HCT116 (cell line): ENCODE measurements around the gene AGPAT2. TPM values are rescaled to one million over a fixed set of nuclear protein-coding genes. Genes with fewer than 3 reads are reported as not detected.
"Not testable (repeated sequence)": the region's sequence is repeated elsewhere in the genome, so short reads cannot be mapped to it uniquely, and the experiment has no call there.

Experiments
- ATAC-seq: fragments of 200-7000 bp; cut with Tn5 transposase; 2 replicates; pipeline ENCODE4 v1.9.1; 2020; ENCODE audit warnings: mild to moderate bottlenecking, moderate library complexity
- BruUV-seq: library from RNA; stranded (reverse); fragments of 400-500 nt; replicated peaks from 2 replicates; lab custom pipeline; 2021; lab: Mats Ljungman, UMichigan
- CTCF ChIA-PET: fragments of 300-600 bp; sonication (Branson Sonifier 250); formaldehyde crosslinking; loops from one replicate; lab custom pipeline; 2021; ENCODE audit warnings: antibody characterized with exemption; lab: Charles Lee
- POLR2A ChIA-PET: fragments of 300-600, 350-600 bp; sonication (Branson Sonifier 250); formaldehyde crosslinking; loops from one replicate; lab custom pipeline; 2021; ENCODE audit warnings: antibody characterized with exemption; lab: Charles Lee
- RAD21 ChIA-PET, 2 experiments: fragments of 300-600 bp; sonication (Branson Sonifier 250); formaldehyde crosslinking; loops; one replicate each; lab custom pipeline; 2023; ENCODE audit warnings: low total read pairs in 2 of 2; ENCODE audit not compliant: uncharacterized antibody in 2 of 2, unreplicated experiment in 2 of 2, low non-redundant PET in 1 of 2; lab: Charles Lee
- DNase-seq: peaks from one replicate; pipeline ENCODE4 v3.0.0-alpha.2; 2010; ENCODE audit warnings: low read depth, low spot score
- H2AFZ ChIP-seq: fragments of 200-600 bp; shearing (Covaris generic), sonication (generic); 2 replicates; pipeline ENCODE4 v1.6.1; 2017; ENCODE audit warnings: low read depth, mixed run types, mixed read lengths, antibody characterized with exemption, low read length; ENCODE audit not compliant: poor library complexity, severe bottlenecking
- H3K27ac ChIP-seq: 2 replicates; pipeline ENCODE4 v1.5.1; 2012; ENCODE audit warnings: low read depth, low read length
- H3K27me3 ChIP-seq: fragments of 200-600 bp; sonication (generic); 2 replicates; pipeline ENCODE4 v1.6.1; 2016; ENCODE audit warnings: mixed run types, low read length, mixed read lengths; ENCODE audit not compliant: insufficient read depth
- H3K36me3 ChIP-seq, 2 experiments: fragments of 200-500 bp in 1 of 2; fragments of 200-600 bp in 1 of 2; sonication (Bioruptor generic) in 1 of 2; sonication (generic) in 1 of 2; 2 replicates each; pipeline versions ENCODE4 v1.5.1 to v1.6.1; 2014 to 2016; ENCODE audit warnings: low read length in 2 of 2, inconsistent platforms in 1 of 2, mixed read lengths in 1 of 2, mixed run types in 1 of 2; ENCODE audit not compliant: insufficient read depth in 2 of 2, control insufficient read depth in 1 of 2
- H3K4me1 ChIP-seq, 2 experiments: fragments of 200-600 bp in 1 of 2; sonication (generic) in 1 of 2; 2 replicates each; pipeline versions ENCODE4 v1.5.1 to v1.6.1; 2012 to 2017; ENCODE audit warnings: low read length in 2 of 2, inconsistent platforms in 1 of 2, mild to moderate bottlenecking in 1 of 2, mixed read lengths in 1 of 2, mixed run types in 1 of 2, moderate library complexity in 1 of 2; ENCODE audit not compliant: insufficient read depth in 2 of 2, control insufficient read depth in 1 of 2
- H3K4me2 ChIP-seq: fragments of 200-600 bp; sonication (generic); 2 replicates; pipeline ENCODE4 v1.6.1; 2017; ENCODE audit warnings: mixed run types, low read length, mixed read lengths
- H3K4me3 ChIP-seq, 2 experiments: fragments of 200-600 bp in 1 of 2; sonication (generic) in 1 of 2; replicated peaks in 1 of 2; 2 replicates each; pipeline ENCODE4 v1.5.1; 2011 to 2016; ENCODE audit warnings: low read length in 2 of 2, control low read depth in 1 of 2, low read depth in 1 of 2, mild to moderate bottlenecking in 1 of 2, mixed read lengths in 1 of 2, mixed run types in 1 of 2
- H3K79me2 ChIP-seq: fragments of 200-600 bp; sonication (generic); 2 replicates; pipeline ENCODE4 v1.6.1; 2017; ENCODE audit warnings: mild to moderate bottlenecking, mixed run types, low read length, moderate library complexity, mixed read lengths; ENCODE audit not compliant: insufficient read depth
- H3K9ac ChIP-seq: fragments of 200-600 bp; sonication (generic); 2 replicates; pipeline ENCODE4 v1.6.1; 2016; ENCODE audit warnings: low read length, mixed read lengths
- H3K9me2 ChIP-seq: fragments of 200-600 bp; sonication (generic), shearing (Covaris generic); 2 replicates; pipeline ENCODE4 v1.6.1; 2017; ENCODE audit warnings: mixed run types, mild to moderate bottlenecking, moderate library complexity; ENCODE audit not compliant: insufficient read depth
- H3K9me3 ChIP-seq, 2 experiments: fragments of 200-500 bp in 1 of 2; fragments of 200-600 bp in 1 of 2; sonication (Bioruptor generic) in 1 of 2; sonication (generic) in 1 of 2; 2 replicates each; pipeline ENCODE4 v1.6.1; 2014 to 2017; ENCODE audit warnings: low read length in 2 of 2, mixed read lengths in 2 of 2, inconsistent platforms in 1 of 2, low read depth in 1 of 2, mild to moderate bottlenecking in 1 of 2, mixed run types in 1 of 2, moderate library complexity in 1 of 2; ENCODE audit not compliant: control insufficient read depth in 1 of 2, insufficient read depth in 1 of 2
- H4K20me1 ChIP-seq: fragments of 200-600 bp; sonication (generic), shearing (Covaris generic); 2 replicates; pipeline ENCODE4 v1.6.1; 2017; ENCODE audit warnings: mixed run types, mild to moderate bottlenecking, moderate library complexity; ENCODE audit not compliant: insufficient read depth
- intact Hi-C: fragments of 100-400 bp; cut with micrococcal nuclease; formaldehyde crosslinking; loops from 2 replicates; pipeline ENCODE4 v1.10.0; 2022
- total RNA-seq: library from RNA; stranded (reverse); gene quantifications from one replicate; pipeline ENCODE4 v1.2.1, GENCODE V29; 2021; ENCODE audit not compliant: unreplicated experiment

Gene AGPAT2
- total RNA-seq, 1 experiment from 2014 or later: 86.0 TPM

DNA sequence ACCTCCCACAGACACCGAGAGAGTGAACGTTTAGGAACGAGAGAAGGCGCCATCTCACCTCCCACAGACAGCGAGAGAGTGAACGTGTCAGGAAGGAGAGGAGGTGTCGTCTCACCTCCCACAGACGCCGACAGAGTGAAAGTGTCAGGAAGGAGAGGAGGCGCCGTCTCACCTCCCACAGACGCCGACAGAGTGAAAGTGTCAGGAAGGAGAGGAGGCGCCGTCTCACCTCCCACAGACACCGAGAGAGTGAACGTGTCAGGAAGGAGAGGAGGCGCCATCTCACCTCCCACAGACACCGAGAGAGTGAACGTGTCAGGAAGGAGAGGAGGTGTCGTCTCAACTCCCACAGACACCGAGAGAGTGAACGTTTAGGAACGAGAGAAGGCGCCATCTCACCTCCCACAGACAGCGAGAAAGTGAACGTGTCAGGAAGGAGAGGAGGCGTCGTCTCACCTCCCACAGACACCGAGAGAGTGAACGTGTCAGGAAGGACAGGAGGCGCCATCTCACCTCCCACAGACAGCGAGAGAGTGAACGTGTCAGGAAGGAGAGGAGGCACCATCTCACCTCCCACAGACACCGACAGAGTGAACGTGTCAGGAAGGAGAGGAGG lies 54.7 kb downstream of the AGPAT2 start:
- H3K4me1 ChIP-seq, H3K36me3 ChIP-seq, H3K9me3 ChIP-seq, BruUV-seq, H3K27me3 ChIP-seq, ATAC-seq, H3K9me2 ChIP-seq, H3K4me3 ChIP-seq, POLR2A ChIA-PET, RAD21 ChIA-PET, H3K4me2 ChIP-seq, intact Hi-C loops, H4K20me1 ChIP-seq, DNase-seq, H3K79me2 ChIP-seq, H3K9ac ChIP-seq, H3K27ac ChIP-seq, H2AFZ ChIP-seq: not testable (repeated sequence)
- CTCF ChIA-PET: interaction anchor here (1.1 to 1.4 kb wide), 4 partner anchors 144 to 287 kb away, joined by 4 to 23 read pairs (median 12); no protein-coding TSS in a partner anchor

DNA sequence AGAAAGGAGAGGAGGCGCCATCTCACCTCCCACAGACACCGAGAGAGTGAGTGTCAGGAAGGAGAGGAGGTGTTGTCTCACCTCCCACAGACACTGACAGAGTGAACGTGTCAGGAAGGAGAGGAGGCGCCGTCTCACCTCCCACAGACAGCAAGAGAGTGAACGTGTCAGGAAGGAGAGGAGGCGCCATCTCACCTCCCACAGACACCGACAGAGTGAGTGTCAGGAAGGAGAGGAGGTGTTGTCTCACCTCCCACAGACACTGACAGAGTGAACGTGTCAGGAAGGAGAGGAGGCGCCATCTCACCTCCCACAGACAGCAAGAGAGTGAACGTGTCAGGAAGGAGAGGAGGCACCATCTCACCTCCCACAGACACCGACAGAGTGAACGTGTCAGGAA lies 55.2 kb downstream of the AGPAT2 start:
- H3K27me3 ChIP-seq, H3K9me3 ChIP-seq, H3K36me3 ChIP-seq, DNase-seq, H3K27ac ChIP-seq, H3K4me3 ChIP-seq, H3K9me2 ChIP-seq, H3K4me1 ChIP-seq, H2AFZ ChIP-seq, H4K20me1 ChIP-seq, intact Hi-C loops, ATAC-seq, H3K4me2 ChIP-seq, H3K9ac ChIP-seq, BruUV-seq, H3K79me2 ChIP-seq: not testable (repeated sequence)
- ChIA-PET RAD21 (interaction anchor here (0.5 to 1.2 kb wide), 5 partner anchors 8 to 148 kb away, joined by 3 to 6 read pairs (median 5); no protein-coding TSS in a partner anchor), CTCF (interaction anchor here (0.7 to 1.4 kb wide), 6 partner anchors 61 to 286 kb away, joined by 3 to 23 read pairs (median 5); no protein-coding TSS in a partner anchor), POLR2A (interaction anchor here (1.2 kb wide), 1 partner anchor 147 kb away, joined by 4 read pairs; no protein-coding TSS in a partner anchor)
